ENCODE data around the gene RASSF7. TPM values are rescaled to one million over a fixed set of nuclear protein-coding genes. Genes with fewer than 3 reads are reported as not detected.

The RASSF7 gene
- polyA plus RNA-seq, 1 of the 3 experiments (the other 2 are of a cell fraction): 19.8 TPM

GRCh38 chr11:581342-581741 lies 20.6 kb downstream of the RASSF7 start:
- H4K20me1 ChIP-seq (ENCODE audit: insufficient read depth): peaks cover 86% of the 10 kb centered on the region

DNA sequence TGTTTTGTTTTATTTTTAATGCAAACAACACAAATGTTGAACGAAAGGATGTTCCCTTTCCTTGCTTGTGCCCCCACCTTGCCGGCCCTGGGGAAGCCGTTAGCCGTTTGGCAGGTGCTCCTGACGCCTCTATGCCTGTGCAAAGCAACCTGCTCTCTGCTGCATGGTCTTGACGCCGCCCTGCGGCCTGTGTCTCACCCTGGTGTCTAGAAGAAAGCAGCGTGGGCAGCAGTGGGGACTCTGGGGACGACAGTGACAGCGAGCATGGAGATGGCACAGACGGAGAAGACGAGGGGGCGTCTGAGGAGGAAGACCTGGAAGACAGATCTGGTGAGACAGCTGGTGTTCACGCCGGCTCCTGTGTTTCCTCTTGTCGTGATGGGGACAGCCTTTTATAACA lies 21.0 kb downstream of the RASSF7 start:
- Histone ChIP-seq H3K27ac (ENCODE audit: low read depth in 2 of 2, low read length in 1 of 2) (no peak overlapping the region), H3K4me3 (ENCODE audit: low read depth in 2 of 2, low read length in 1 of 2) (no peak overlapping the region), H3F3A (replicated peaks; ENCODE audit: insufficient read depth) (no peaks in the 10 kb centered on the region), H3K27me3 (ENCODE audit: insufficient read depth) (no peaks in the 10 kb centered on the region), H3K4me2 (no peak overlapping the region), H3K9me2 (no peaks in the 10 kb centered on the region), H3K9ac (no peak overlapping the region), H4K20me1 (ENCODE audit: insufficient read depth) (peaks cover 90% of the 10 kb centered on the region), H3K9me3 (no peaks in the 10 kb centered on the region), H3K36me3 (replicated peaks in 1 of 2; ENCODE audit: control insufficient read depth in 1 of 2, insufficient read depth in 2 of 2, low read length in 1 of 2) (peaks cover 9 to 22% of the 10 kb centered on the region in 2 experiments), H2AFZ (ENCODE audit: low read depth) (no peak overlapping the region), H3K4me1 (ENCODE audit: control insufficient read depth in 1 of 2, insufficient read depth in 2 of 2, low read depth in 1 of 2, low read length in 1 of 2) (peaks cover 4 to 21% of the 10 kb centered on the region in 2 experiments; a peak in 3 of 4 replicates), H3K79me2 (ENCODE audit: insufficient read depth) (peaks cover 84% of the 10 kb centered on the region)
- 97% methylated on average over 17 of the region's 17 CpGs for WGBS (ENCODE audit: low lambda C conversion rate)
- ChIA-PET POLR2A (no interaction called here), CTCF (interaction anchor here (0.9 kb wide), 1 partner anchor 32 kb away, joined by 3 read pairs; no protein-coding TSS in a partner anchor)
- DNase-seq: no peak
- no peak for TF ChIP-seq FOXM1 (IDR thresholded peaks at IDR 0.05; ENCODE audit: low read depth)
- TF ChIP-seq TAF1 (IDR thresholded peaks at IDR 0.05; ENCODE audit: borderline replicate concordance, low read depth, low read length): no peak
- TF ChIP-seq EZH2phosphoT487 (IDR thresholded peaks at IDR 0.05; ENCODE audit: borderline replicate concordance, low read depth): no peak
- no peak for TF ChIP-seq FOSL2 (IDR thresholded peaks at IDR 0.05; ENCODE audit: borderline replicate concordance, low read depth)
- TF ChIP-seq SMC3 (IDR thresholded peaks at IDR 0.05; ENCODE audit: low read depth, low read length): no peak
- TF ChIP-seq, protein P1, sequence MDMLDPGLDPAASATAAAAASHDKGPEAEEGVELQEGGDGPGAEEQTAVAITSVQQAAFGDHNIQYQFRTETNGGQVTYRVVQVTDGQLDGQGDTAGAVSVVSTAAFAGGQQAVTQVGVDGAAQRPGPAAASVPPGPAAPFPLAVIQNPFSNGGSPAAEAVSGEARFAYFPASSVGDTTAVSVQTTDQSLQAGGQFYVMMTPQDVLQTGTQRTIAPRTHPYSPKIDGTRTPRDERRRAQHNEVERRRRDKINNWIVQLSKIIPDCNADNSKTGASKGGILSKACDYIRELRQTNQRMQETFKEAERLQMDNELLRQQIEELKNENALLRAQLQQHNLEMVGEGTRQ (IDR thresholded peaks at IDR 0.05; ENCODE audit: borderline replicate concordance, low read depth, low read length): no peak
- no peak for TF ChIP-seq FOXJ3 (CRISPR knock-in tag; IDR thresholded peaks at IDR 0.05)
- no peak for TF ChIP-seq TCF12 (IDR thresholded peaks at IDR 0.05)
- no peak for TF ChIP-seq EP300 (IDR thresholded peaks at IDR 0.05; ENCODE audit: borderline replicate concordance in 1 of 2, low read depth in 1 of 2, low read length in 1 of 2)
- TF ChIP-seq YY1 (IDR thresholded peaks at IDR 0.05; ENCODE audit: low read depth): no peak
- no peak for TF ChIP-seq RCOR1 (IDR thresholded peaks at IDR 0.05; ENCODE audit: low read length)
- TF ChIP-seq, protein P2, sequence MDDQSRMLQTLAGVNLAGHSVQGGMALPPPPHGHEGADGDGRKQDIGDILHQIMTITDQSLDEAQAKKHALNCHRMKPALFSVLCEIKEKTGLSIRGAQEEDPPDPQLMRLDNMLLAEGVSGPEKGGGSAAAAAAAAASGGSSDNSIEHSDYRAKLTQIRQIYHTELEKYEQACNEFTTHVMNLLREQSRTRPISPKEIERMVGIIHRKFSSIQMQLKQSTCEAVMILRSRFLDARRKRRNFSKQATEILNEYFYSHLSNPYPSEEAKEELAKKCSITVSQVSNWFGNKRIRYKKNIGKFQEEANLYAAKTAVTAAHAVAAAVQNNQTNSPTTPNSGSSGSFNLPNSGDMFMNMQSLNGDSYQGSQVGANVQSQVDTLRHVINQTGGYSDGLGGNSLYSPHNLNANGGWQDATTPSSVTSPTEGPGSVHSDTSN (IDR thresholded peaks at IDR 0.05): no peak
- TF ChIP-seq, protein P3, sequence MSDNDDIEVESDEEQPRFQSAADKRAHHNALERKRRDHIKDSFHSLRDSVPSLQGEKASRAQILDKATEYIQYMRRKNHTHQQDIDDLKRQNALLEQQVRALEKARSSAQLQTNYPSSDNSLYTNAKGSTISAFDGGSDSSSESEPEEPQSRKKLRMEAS (IDR thresholded peaks at IDR 0.05; ENCODE audit: low read depth): no peak
- no peak for TF ChIP-seq SIN3A (IDR thresholded peaks at IDR 0.05; ENCODE audit: borderline replicate concordance, low read depth, low read length)
- TF ChIP-seq RXRA (IDR thresholded peaks at IDR 0.05; ENCODE audit: borderline replicate concordance, low read depth): no peak

More at GRCh38 chr11:581342-581741, 20.6 kb downstream of the RASSF7 start:
- Histone ChIP-seq H3K27me3 (ENCODE audit: insufficient read depth) (no peaks in the 10 kb centered on the region), H3K9me2 (no peaks in the 10 kb centered on the region), H3K4me2 (no peak overlapping the region), H3K9ac (no peak overlapping the region), H3K9me3 (no peaks in the 10 kb centered on the region), H3K27ac (ENCODE audit: low read depth in 2 of 2, low read length in 1 of 2) (no peak overlapping the region), H3K79me2 (ENCODE audit: insufficient read depth) (peaks cover 82% of the 10 kb centered on the region), H3K4me1 (ENCODE audit: control insufficient read depth in 1 of 2, insufficient read depth in 2 of 2, low read depth in 1 of 2, low read length in 1 of 2) (peaks cover 4 to 21% of the 10 kb centered on the region in 2 experiments; a peak in 3 of 4 replicates), H3K36me3 (replicated peaks in 1 of 2; ENCODE audit: control insufficient read depth in 1 of 2, insufficient read depth in 2 of 2, low read length in 1 of 2) (peaks cover 9 to 18% of the 10 kb centered on the region in 2 experiments), H3F3A (replicated peaks; ENCODE audit: insufficient read depth) (no peaks in the 10 kb centered on the region), H2AFZ (ENCODE audit: low read depth) (no peak overlapping the region), H3K4me3 (ENCODE audit: low read depth in 2 of 2, low read length in 1 of 2) (no peak overlapping the region)
- no peak for DNase-seq
- WGBS (ENCODE audit: low lambda C conversion rate): 94% methylated on average over 13 of the region's 14 CpGs
- no peak for TF ChIP-seq RXRA (IDR thresholded peaks at IDR 0.05; ENCODE audit: borderline replicate concordance, low read depth)
- no peak for TF ChIP-seq TAF1 (IDR thresholded peaks at IDR 0.05; ENCODE audit: borderline replicate concordance, low read depth, low read length)
- POLR2A ChIA-PET: no interaction called here
- CTCF ChIA-PET: interaction anchor here (0.9 to 1.5 kb wide), 2 partner anchors 26 to 32 kb away, joined by 3 to 4 read pairs; no protein-coding TSS in a partner anchor
